GM12891 (cell line): ENCODE results near the gene TRPM5.

Experiments used
- PAX5 ChIP-seq: IDR thresholded peaks from 2 replicates; pipeline ENCODE4 v1.6.1; 2011; ENCODE audit warnings: low read length, moderate library complexity, mild to moderate bottlenecking; ENCODE audit not compliant: insufficient read depth, severe bottlenecking
- POLR2A ChIP-seq: IDR thresholded peaks from 2 replicates; pipeline ENCODE4 v1.6.1; 2011; ENCODE audit warnings: low read depth, low read length, control low read depth
- POLR2AphosphoS5 ChIP-seq: IDR thresholded peaks from 2 replicates; pipeline ENCODE4 v1.6.1; 2011; ENCODE audit warnings: low read depth, low read length, control low read depth
- POU2F2 ChIP-seq: IDR thresholded peaks from 2 replicates; pipeline ENCODE4 v1.6.1; 2011; ENCODE audit warnings: low read depth, mild to moderate bottlenecking, control low read depth, low read length, moderate library complexity
- SPI1 ChIP-seq: IDR thresholded peaks from 2 replicates; pipeline ENCODE4 v1.6.1; 2011; ENCODE audit warnings: low read depth, low read length, control low read depth
- TAF1 ChIP-seq: IDR thresholded peaks from 2 replicates; pipeline ENCODE4 v1.6.1; 2011; ENCODE audit warnings: low read depth, low read length, control low read depth

DNA sequence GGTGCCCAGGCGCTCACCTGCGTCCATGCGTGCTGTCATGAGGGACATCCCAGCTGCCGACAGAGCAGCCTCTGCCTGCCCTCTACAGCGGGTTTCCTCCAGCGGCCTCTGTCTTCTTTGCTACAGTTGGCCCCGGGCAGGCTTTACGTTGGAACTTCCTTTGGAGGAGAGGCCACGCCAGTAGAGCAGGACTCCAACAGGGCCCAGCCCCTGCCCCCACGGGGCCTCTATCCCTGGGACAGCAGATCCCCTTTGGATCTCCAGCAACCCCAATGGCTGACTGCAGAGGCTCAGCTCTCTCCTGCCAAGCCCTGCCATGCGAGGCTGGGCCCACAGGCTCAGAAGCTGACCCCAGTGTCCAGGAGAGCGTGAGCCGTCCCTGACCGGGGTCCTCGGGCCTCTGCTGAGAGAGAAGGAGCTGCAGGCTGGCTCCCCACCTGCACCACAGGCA, 12.1 kb downstream of the TRPM5 start:
- TF ChIP-seq TAF1 (no peak), POLR2A (no peak), POLR2AphosphoS5 (no peak), POU2F2 (no peak), PAX5 (no peak), SPI1 (no peak)
